ENCODE measurements around the gene CFLAR. TPM values are rescaled to one million over a fixed set of nuclear protein-coding genes. Genes with fewer than 3 reads are reported as not detected.

Gene CFLAR
- total and polyA plus RNA-seq, 2 of the 13 experiments (the other 11 are each of a cell fraction or from before 2014, with no cell fraction given) = 43.8 to 92.1 TPM

DNA sequence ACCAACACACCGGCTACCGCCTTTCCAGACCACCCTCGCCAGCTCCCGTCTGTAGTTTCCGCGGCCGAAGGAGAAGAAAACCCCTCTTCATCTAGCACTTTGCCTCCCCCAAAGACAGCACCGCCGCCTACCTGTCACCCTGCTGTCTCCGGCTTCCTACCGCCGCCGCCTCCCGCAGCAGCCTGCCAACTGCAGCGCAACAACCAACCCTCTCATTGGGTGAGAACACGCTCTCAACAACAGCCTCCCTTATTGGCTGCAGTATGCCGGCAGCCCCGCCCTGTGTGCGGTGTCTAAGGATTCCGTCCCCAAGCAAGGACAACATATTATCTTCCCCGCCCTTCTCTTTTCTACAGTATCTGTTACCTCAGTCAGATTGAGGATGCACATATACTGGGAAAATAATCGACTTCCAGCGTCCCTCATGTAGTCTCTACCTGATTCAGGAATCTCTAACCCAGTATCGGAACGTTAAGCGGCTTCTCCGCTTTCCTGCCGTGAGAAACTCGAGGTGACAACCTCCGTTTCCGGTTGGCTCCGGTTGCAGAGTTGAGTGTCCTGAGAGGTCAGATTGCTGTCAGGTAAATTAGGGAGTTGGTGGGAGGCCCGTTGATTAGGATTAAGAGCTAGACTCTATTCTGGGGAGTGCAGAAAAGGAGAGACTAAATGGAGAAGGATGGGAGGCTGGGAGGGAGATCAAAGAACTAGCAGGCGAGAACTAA lies 44.3 kb upstream of the CFLAR start, which contains the start of the genes HYCC2 and NDUFB3 (continued):
- TF ChIP-seq FOXK2 (IDR thresholded peaks at IDR 0.05) = peak; percentile 85
- TF ChIP-seq PPARG (CRISPR knock-in tag; conservative IDR thresholded peaks at IDR 0.05) = peak; percentile 78
- TF ChIP-seq NKX3-1 (CRISPR knock-in tag; IDR thresholded peaks at IDR 0.05) = peak; percentile 55; the same call in 1 of the 2 replicates
- TF ChIP-seq MNT (IDR thresholded peaks at IDR 0.05) = peak; percentile 62
- TF ChIP-seq ZFP90 (CRISPR knock-in tag; IDR thresholded peaks at IDR 0.05; ENCODE audit: borderline replicate concordance) = peak; percentile 86; the same call in 1 of the 2 replicates
- TF ChIP-seq DBP (CRISPR knock-in tag; IDR thresholded peaks at IDR 0.05; ENCODE audit: not compliant biosample characterization) = no peak
- peak; percentile 96; the same call in 1 of the 2 replicates for TF ChIP-seq TSC22D2 (CRISPR knock-in tag; IDR thresholded peaks at IDR 0.05; ENCODE audit: borderline replicate concordance)
- peak; percentile 92 for TF ChIP-seq ZNF34 (CRISPR knock-in tag; IDR thresholded peaks at IDR 0.05; ENCODE audit: borderline replicate concordance)
- TF ChIP-seq GPBP1L1 (CRISPR knock-in tag; IDR thresholded peaks at IDR 0.05) = no peak
- TF ChIP-seq ISX (CRISPR knock-in tag; conservative IDR thresholded peaks at IDR 0.05) = no peak
- peak; percentile 52 for TF ChIP-seq RFX3 (CRISPR knock-in tag; IDR thresholded peaks at IDR 0.05)
- no peak; the same call in 1 of the 2 replicates for TF ChIP-seq ATAD3A (CRISPR knock-in tag; IDR thresholded peaks at IDR 0.05)
- peak; percentile 34 for TF ChIP-seq YY1 (IDR thresholded peaks at IDR 0.05; ENCODE audit: insufficient read depth, insufficient replicate concordance, low read depth, low read length)
- TF ChIP-seq ZNF530 (CRISPR knock-in tag; IDR thresholded peaks at IDR 0.05; ENCODE audit: low read depth) = no peak
- no peak for TF ChIP-seq NAIF1 (CRISPR knock-in tag; IDR thresholded peaks at IDR 0.05; ENCODE audit: borderline replicate concordance)
- peak; percentile 29; the same call in 1 of the 2 replicates for TF ChIP-seq TMF1 (CRISPR knock-in tag; IDR thresholded peaks at IDR 0.05; ENCODE audit: low read depth)
- peak; percentile 65; the same call in 1 of the 2 replicates for TF ChIP-seq SNAPC4 (CRISPR knock-in tag; IDR thresholded peaks at IDR 0.05)
- no peak for TF ChIP-seq ZNF790 (CRISPR knock-in tag; IDR thresholded peaks at IDR 0.05; ENCODE audit: borderline replicate concordance)
- 0 out of 2 replicates have a peak, but pooled peaks have one; percentile 76 for TF ChIP-seq NR0B2 (CRISPR knock-in tag; IDR thresholded peaks at IDR 0.05)
